B cell (primary cell): ENCODE data around the gene B4GALNT3. TPM values are rescaled to one million over a fixed set of nuclear protein-coding genes. Genes with fewer than 3 reads are reported as not detected.

Experiments used
- ATAC-seq: fragments of 200-7000 bp; cut with Tn5 transposase; one replicate; pipeline ENCODE4 v1.10.0; 2021; ENCODE audit warnings: low read depth, mild to moderate bottlenecking, moderate number of reproducible peaks, moderate library complexity
- CTCF ChIA-PET: fragments of 350-600 bp; sonication (Branson Sonifier 250); formaldehyde crosslinking; loops from one replicate; lab custom pipeline; 2021; ENCODE audit warnings: antibody characterized with exemption, inconsistent platforms; lab: Charles Lee
- POLR2A ChIA-PET: fragments of 350-600 bp; sonication (Branson Sonifier 250); formaldehyde crosslinking; loops from one replicate; lab custom pipeline; 2021; ENCODE audit warnings: antibody characterized with exemption; lab: Charles Lee
- DNase-seq: peaks from one replicate; pipeline ENCODE4 v3.0.0; 2013
- H2AFZ ChIP-seq: 2 replicates; pipeline ENCODE4 v1.6.1; 2012; ENCODE audit warnings: mild to moderate bottlenecking, low read depth, low read length; ENCODE audit not compliant: insufficient read depth, poor library complexity, severe bottlenecking
- H3K27ac ChIP-seq, 2 donors: 1 replicate in 1 of 2; 2 replicates in 1 of 2; pipeline ENCODE4 v1.5.1; 2012 to 2013; ENCODE audit warnings: low read length in 2 of 2, mild to moderate bottlenecking in 2 of 2, moderate library complexity in 1 of 2
- H3K27me3 ChIP-seq, 4 experiments: fragments of 200-600 bp in 1 of 4; sonication (generic) in 1 of 4; replicated peaks in 1 of 4; 1 replicate in 2 of 4; 2 replicates in 2 of 4; pipeline versions ENCODE4 v1.6.1 to v1.7.0; 2013 to 2016; ENCODE audit warnings: low read length in 3 of 4, mild to moderate bottlenecking in 2 of 4, mixed read lengths in 1 of 4, moderate library complexity in 1 of 4; ENCODE audit not compliant: insufficient read depth in 4 of 4, control insufficient read depth in 3 of 4; ENCODE audit errors: control extremely low read depth in 1 of 4
- H3K36me3 ChIP-seq, 2 experiments: replicated peaks in 1 of 2; 1 replicate in 1 of 2; 2 replicates in 1 of 2; pipeline versions ENCODE4 v1.6.1 to v1.7.1; 2013; ENCODE audit warnings: low read length in 1 of 2; ENCODE audit not compliant: insufficient read depth in 2 of 2, control insufficient read depth in 1 of 2; ENCODE audit errors: control extremely low read depth in 1 of 2, extremely low read depth in 1 of 2
- H3K4me1 ChIP-seq, 2 donors: fragments of 200-600 bp in 1 of 2; sonication (generic) in 1 of 2; 1 replicate in 1 of 2; 2 replicates in 1 of 2; pipeline versions ENCODE4 v1.5.1 to v1.6.1; 2013 to 2017; ENCODE audit warnings: low read length in 2 of 2; ENCODE audit not compliant: control insufficient read depth in 2 of 2, insufficient read depth in 2 of 2
- H3K4me2 ChIP-seq: replicated peaks from 2 replicates; pipeline ENCODE3; 2012; ENCODE audit warnings: mild to moderate bottlenecking, low read depth, low read length; ENCODE audit not compliant: poor library complexity, severe bottlenecking
- H3K4me3 ChIP-seq, 5 experiments: fragments of 200-600 bp in 1 of 5; sonication (generic) in 1 of 5; 1 replicate in 3 of 5; 2 replicates in 2 of 5; pipeline versions ENCODE4 v1.5.1 to v1.7.0; 2011 to 2016; ENCODE audit warnings: low read length in 4 of 5, mild to moderate bottlenecking in 4 of 5, low read depth in 2 of 5, control low read depth in 1 of 5, moderate library complexity in 1 of 5; ENCODE audit not compliant: insufficient read depth in 1 of 5; ENCODE audit errors: control extremely low read depth in 1 of 5, extremely low read depth in 1 of 5
- H3K79me2 ChIP-seq: fragments of 200-600 bp; sonication (generic); one replicate; pipeline ENCODE4 v1.6.0; 2016; ENCODE audit warnings: low read length; ENCODE audit not compliant: control insufficient read depth, insufficient read depth
- H3K9ac ChIP-seq: fragments of 200-600 bp; sonication (generic); 2 replicates; pipeline ENCODE4 v1.6.1; 2017; ENCODE audit warnings: mild to moderate bottlenecking, low read length, moderate library complexity
- H3K9me3 ChIP-seq, 3 donors: one replicate each; pipeline versions ENCODE4 v1.6.1 to v1.7.1; 2013; ENCODE audit warnings: low read length in 2 of 3; ENCODE audit not compliant: control insufficient read depth in 2 of 3, insufficient read depth in 1 of 3; ENCODE audit errors: control extremely low read depth in 1 of 3
- H4K20me1 ChIP-seq: 2 replicates; pipeline ENCODE4 v1.6.0; 2012; ENCODE audit warnings: mild to moderate bottlenecking, low read length; ENCODE audit not compliant: insufficient read depth, control insufficient read depth, poor library complexity, severe bottlenecking
- H3K27ac Mint-ChIP-seq: one replicate; pipeline ENCODE4 v1.8.0; 2021; ENCODE audit warnings: mixed read lengths
- H3K27me3 Mint-ChIP-seq: one replicate; pipeline ENCODE4 v1.8.0; 2021; ENCODE audit warnings: mixed read lengths
- H3K4me1 Mint-ChIP-seq: one replicate; pipeline ENCODE4 v1.8.0; 2021; ENCODE audit warnings: mixed read lengths
- H3K4me3 Mint-ChIP-seq: one replicate; pipeline ENCODE4 v1.8.0; 2021; ENCODE audit warnings: mixed read lengths
- H3K9me3 Mint-ChIP-seq: one replicate; pipeline ENCODE4 v1.8.0; 2022; ENCODE audit warnings: mixed read lengths; ENCODE audit not compliant: insufficient read depth
- EZH2 ChIP-seq: IDR thresholded peaks from 2 replicates; pipeline ENCODE4 v1.6.1; 2012; ENCODE audit warnings: borderline replicate concordance, low read depth, mild to moderate bottlenecking, moderate library complexity, low read length; ENCODE audit not compliant: insufficient read depth, poor library complexity, severe bottlenecking
- WGBS: methylation state at CpG from one replicate; pipeline ENCODE4 v1.1.5; 2013; ENCODE audit warnings: missing lambda C conversion rate; ENCODE audit not compliant: insufficient coverage; 5-methylcytosine and 5-hydroxymethylcytosine counted together
- intact Hi-C: fragments of 100-400 bp; cut with micrococcal nuclease; formaldehyde crosslinking; loops from one replicate; pipeline ENCODE4 v1.10.0; 2022
- polyA plus RNA-seq: library from polyadenylated mRNA; depleted of rRNA; stranded (reverse); fragments of >200 nt; gene quantifications from 2 replicates; pipeline ENCODE4 v1.2.3, GENCODE V29; 2012
- total RNA-seq, 2 donors: library from RNA; stranded (reverse); fragments of 120-200 nt in 1 of 2; gene quantifications; 1 replicate in 1 of 2; 2 replicates in 1 of 2; pipeline versions ENCODE4 v1.2.3 to v1.2.4, GENCODE V29; 2013 to 2022
- TF ChIP-seq, protein P1 (sequence below): fragments of 200-600 bp; IDR thresholded peaks from one replicate; pipeline ENCODE4 v1.8.0; 2022; ENCODE audit warnings: antibody characterized with exemption, mild to moderate bottlenecking

Gene B4GALNT3
- total and polyA plus RNA-seq, 2 donors (not counting 1 experiment from before 2014, with no cell fraction given) = 0.25 TPM; not detected in 1

DNA sequence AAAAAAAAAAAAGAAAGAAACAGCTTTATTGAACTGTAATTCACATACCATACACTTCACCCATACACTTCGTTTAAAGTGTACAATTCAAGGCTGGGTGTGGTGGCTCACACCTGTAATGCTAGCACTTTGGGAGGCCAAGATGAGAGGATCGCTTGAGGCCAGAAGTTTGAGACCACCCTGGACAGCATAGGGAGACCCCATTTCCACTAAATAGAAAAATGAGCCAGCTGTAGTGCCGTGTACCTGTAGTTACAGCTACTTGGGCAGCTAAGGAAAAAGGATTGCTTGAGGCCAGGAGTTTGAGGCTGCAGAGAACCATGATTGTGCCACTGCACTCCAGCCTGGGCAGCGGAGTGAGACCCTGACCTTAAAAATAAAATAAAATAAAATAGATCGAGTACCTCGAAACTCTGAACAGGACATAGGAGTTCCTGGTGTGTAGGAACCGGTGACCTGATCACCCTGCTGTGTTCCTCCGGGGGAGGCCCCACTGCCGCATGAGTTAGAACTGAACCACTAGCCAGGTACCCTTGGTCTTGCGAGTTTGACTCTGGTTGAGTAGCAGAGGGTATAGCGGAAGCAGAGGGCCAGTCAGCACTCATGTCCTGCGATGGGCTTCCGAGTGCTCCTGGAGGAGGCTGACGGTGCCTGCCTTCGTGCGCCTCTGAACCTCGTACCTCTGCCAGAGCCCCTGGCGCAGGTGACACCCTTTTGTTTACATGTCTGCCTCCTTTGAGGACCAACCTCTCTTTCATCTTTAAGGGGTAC lies 80.0 kb downstream of the B4GALNT3 start:
- POLR2A ChIA-PET = no interaction called here
- CTCF ChIA-PET = interaction anchor here (1.2 kb wide), 1 partner anchor 97 kb away, joined by 4 read pairs; no protein-coding TSS in a partner anchor
- Histone ChIP-seq H3K4me3 (no peak overlapping the region), H3K27ac (no peak overlapping the region), H2AFZ (no peak overlapping the region), H3K79me2 (no peaks in the 10 kb centered on the region), H3K9me3 (no peaks in the 10 kb centered on the region), H3K4me1 (no peaks in the 10 kb centered on the region), H3K36me3 (no peaks in the 10 kb centered on the region), H4K20me1 (no peaks in the 10 kb centered on the region), H3K4me2 (no peak overlapping the region), H3K9ac (no peak overlapping the region), H3K27me3 (peaks cover 0 to 10% (median 0%) of the 10 kb centered on the region in 4 experiments)
- WGBS = 93% methylated on average over 17 of the region's 18 CpGs
- ATAC-seq (no peak), DNase-seq (no peak)
- H3K4me1 Mint-ChIP-seq = no peaks in the 10 kb centered on the region
- no peaks in the 10 kb centered on the region for H3K9me3 Mint-ChIP-seq
- TF ChIP-seq EZH2 = no peak
- TF ChIP-seq, protein P1, sequence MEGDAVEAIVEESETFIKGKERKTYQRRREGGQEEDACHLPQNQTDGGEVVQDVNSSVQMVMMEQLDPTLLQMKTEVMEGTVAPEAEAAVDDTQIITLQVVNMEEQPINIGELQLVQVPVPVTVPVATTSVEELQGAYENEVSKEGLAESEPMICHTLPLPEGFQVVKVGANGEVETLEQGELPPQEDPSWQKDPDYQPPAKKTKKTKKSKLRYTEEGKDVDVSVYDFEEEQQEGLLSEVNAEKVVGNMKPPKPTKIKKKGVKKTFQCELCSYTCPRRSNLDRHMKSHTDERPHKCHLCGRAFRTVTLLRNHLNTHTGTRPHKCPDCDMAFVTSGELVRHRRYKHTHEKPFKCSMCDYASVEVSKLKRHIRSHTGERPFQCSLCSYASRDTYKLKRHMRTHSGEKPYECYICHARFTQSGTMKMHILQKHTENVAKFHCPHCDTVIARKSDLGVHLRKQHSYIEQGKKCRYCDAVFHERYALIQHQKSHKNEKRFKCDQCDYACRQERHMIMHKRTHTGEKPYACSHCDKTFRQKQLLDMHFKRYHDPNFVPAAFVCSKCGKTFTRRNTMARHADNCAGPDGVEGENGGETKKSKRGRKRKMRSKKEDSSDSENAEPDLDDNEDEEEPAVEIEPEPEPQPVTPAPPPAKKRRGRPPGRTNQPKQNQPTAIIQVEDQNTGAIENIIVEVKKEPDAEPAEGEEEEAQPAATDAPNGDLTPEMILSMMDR = no peak
- H3K27ac Mint-ChIP-seq = no peak overlapping the region
- H3K4me3 Mint-ChIP-seq = no peak overlapping the region
- intact Hi-C loops = no loop called here
- H3K27me3 Mint-ChIP-seq = peaks cover 17% of the 10 kb centered on the region

DNA sequence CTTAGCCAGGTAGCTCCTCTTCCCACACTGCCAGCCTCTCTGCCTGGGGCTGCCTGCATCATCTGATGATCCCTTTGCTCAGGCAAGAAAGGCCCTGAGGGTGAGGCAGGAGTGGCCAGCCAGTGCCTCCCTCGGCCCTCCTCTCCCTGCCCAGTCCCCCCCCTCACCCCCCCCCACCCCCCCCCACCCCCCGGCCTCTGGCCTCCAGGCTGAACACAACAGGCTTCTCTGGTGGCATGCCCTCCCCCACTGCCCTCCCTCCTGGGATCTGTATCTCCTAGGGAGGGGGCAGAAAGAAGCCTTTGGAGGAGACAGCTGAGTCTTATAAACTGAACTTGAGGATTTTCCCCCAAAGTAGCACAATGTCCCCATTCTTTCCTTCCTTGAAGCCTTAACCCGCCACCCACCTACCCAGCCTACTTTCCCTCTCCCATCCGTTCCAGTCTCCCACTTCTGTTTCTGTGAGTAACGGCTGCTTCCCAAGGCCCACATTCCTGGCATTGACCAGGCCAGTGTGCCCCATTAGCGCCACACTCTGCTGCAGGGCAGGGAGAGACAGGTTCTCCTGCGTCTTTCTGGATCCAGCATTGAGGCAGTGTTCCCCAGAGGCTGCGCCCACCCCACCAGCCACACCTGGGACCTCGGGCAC lies 82.1 kb downstream of the B4GALNT3 start:
- Mint-ChIP-seq H3K4me1 (peaks cover under 1% of the 10 kb centered on the region), H3K4me3 (no peak overlapping the region), H3K27ac (no peak overlapping the region), H3K9me3 (no peaks in the 10 kb centered on the region), H3K27me3 (peaks cover 20% of the 10 kb centered on the region)
- H2AFZ ChIP-seq = no peak overlapping the region
- peaks cover 6 to 7% of the 10 kb centered on the region in 2 donors for H3K4me1 ChIP-seq
- H3K36me3 ChIP-seq = no peaks in the 10 kb centered on the region
- no peak for DNase-seq
- H4K20me1 ChIP-seq = no peaks in the 10 kb centered on the region
- no peak overlapping the region for H3K4me2 ChIP-seq
- WGBS = 91% methylated on average over 7 of the region's 9 CpGs
- H3K4me3 ChIP-seq = no peak overlapping the region
- no peak overlapping the region for H3K27ac ChIP-seq
- peaks cover 0 to 4% (median 0%) of the 10 kb centered on the region in 3 donors for H3K9me3 ChIP-seq
- CTCF ChIA-PET = no interaction called here
- POLR2A ChIA-PET = no interaction called here
- TF ChIP-seq EZH2 = no peak
- TF ChIP-seq, protein P1 = no peak
- intact Hi-C loops = no loop called here
- H3K79me2 ChIP-seq = no peaks in the 10 kb centered on the region
- ATAC-seq = no peak
- peaks cover 0 to 21% (median 2%) of the 10 kb centered on the region in 4 experiments for H3K27me3 ChIP-seq
- no peak overlapping the region for H3K9ac ChIP-seq
